Measurements from ENCODE around the gene CAP1. TPM values are rescaled to one million over a fixed set of nuclear protein-coding genes. Genes with fewer than 3 reads are reported as not detected.

The CAP1 gene
- total and polyA plus RNA-seq, 9 of the 15 experiments (the other 6 are each of a cell fraction or from before 2014, with no cell fraction given) = 230 to 658 (median 281) TPM

- TF ChIP-seq, protein P1, sequence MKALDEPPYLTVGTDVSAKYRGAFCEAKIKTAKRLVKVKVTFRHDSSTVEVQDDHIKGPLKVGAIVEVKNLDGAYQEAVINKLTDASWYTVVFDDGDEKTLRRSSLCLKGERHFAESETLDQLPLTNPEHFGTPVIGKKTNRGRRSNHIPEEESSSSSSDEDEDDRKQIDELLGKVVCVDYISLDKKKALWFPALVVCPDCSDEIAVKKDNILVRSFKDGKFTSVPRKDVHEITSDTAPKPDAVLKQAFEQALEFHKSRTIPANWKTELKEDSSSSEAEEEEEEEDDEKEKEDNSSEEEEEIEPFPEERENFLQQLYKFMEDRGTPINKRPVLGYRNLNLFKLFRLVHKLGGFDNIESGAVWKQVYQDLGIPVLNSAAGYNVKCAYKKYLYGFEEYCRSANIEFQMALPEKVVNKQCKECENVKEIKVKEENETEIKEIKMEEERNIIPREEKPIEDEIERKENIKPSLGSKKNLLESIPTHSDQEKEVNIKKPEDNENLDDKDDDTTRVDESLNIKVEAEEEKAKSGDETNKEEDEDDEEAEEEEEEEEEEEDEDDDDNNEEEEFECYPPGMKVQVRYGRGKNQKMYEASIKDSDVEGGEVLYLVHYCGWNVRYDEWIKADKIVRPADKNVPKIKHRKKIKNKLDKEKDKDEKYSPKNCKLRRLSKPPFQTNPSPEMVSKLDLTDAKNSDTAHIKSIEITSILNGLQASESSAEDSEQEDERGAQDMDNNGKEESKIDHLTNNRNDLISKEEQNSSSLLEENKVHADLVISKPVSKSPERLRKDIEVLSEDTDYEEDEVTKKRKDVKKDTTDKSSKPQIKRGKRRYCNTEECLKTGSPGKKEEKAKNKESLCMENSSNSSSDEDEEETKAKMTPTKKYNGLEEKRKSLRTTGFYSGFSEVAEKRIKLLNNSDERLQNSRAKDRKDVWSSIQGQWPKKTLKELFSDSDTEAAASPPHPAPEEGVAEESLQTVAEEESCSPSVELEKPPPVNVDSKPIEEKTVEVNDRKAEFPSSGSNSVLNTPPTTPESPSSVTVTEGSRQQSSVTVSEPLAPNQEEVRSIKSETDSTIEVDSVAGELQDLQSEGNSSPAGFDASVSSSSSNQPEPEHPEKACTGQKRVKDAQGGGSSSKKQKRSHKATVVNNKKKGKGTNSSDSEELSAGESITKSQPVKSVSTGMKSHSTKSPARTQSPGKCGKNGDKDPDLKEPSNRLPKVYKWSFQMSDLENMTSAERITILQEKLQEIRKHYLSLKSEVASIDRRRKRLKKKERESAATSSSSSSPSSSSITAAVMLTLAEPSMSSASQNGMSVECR (CRISPR knock-in tag; IDR thresholded peaks at IDR 0.05) = no peak
- TF ChIP-seq SPI1 (IDR thresholded peaks at IDR 0.05; ENCODE audit: borderline replicate concordance, low read depth, low read length) (no peak; the same call in 1 of the 2 replicates), MITF (IDR thresholded peaks at IDR 0.05) (no peak), E2F5 (CRISPR knock-in tag; IDR thresholded peaks at IDR 0.05) (no peak), RFX7 (CRISPR knock-in tag; IDR thresholded peaks at IDR 0.05) (no peak), KDM1A (IDR thresholded peaks at IDR 0.05) (peak in 1 of 2 experiments; percentile 32; a peak in 2 of 4 replicates), NFATC3 (IDR thresholded peaks at IDR 0.05) (no peak), RBM39 (optimal IDR thresholded peaks at IDR 0.05; ENCODE audit: low read depth, low read length) (no peak), SRF (CRISPR knock-in tag; IDR thresholded peaks at IDR 0.05) (peak in 1 of 2 experiments; percentile 24; a peak in 1 of 4 replicates), ELF2 (CRISPR knock-in tag; IDR thresholded peaks at IDR 0.05) (peak; percentile 63; the same call in 1 of the 2 replicates), ZBTB26 (CRISPR knock-in tag; IDR thresholded peaks at IDR 0.05) (no peak)
- TF ChIP-seq, protein P2, sequence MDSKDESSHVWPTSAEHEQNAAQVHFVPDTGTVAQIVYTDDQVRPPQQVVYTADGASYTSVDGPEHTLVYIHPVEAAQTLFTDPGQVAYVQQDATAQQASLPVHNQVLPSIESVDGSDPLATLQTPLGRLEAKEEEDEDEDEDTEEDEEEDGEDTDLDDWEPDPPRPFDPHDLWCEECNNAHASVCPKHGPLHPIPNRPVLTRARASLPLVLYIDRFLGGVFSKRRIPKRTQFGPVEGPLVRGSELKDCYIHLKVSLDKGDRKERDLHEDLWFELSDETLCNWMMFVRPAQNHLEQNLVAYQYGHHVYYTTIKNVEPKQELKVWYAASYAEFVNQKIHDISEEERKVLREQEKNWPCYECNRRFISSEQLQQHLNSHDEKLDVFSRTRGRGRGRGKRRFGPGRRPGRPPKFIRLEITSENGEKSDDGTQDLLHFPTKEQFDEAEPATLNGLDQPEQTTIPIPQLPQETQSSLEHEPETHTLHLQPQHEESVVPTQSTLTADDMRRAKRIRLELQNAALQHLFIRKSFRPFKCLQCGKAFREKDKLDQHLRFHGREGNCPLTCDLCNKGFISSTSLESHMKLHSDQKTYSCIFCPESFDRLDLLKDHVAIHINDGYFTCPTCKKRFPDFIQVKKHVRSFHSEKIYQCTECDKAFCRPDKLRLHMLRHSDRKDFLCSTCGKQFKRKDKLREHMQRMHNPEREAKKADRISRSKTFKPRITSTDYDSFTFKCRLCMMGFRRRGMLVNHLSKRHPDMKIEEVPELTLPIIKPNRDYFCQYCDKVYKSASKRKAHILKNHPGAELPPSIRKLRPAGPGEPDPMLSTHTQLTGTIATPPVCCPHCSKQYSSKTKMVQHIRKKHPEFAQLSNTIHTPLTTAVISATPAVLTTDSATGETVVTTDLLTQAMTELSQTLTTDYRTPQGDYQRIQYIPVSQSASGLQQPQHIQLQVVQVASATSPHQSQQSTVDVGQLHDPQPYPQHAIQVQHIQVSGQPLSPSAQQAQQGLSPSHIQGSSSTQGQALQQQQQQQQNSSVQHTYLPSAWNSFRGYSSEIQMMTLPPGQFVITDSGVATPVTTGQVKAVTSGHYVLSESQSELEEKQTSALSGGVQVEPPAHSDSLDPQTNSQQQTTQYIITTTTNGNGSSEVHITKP (IDR thresholded peaks at IDR 0.05; ENCODE audit: partially characterized antibody) = no peak
- TF ChIP-seq, protein P3, sequence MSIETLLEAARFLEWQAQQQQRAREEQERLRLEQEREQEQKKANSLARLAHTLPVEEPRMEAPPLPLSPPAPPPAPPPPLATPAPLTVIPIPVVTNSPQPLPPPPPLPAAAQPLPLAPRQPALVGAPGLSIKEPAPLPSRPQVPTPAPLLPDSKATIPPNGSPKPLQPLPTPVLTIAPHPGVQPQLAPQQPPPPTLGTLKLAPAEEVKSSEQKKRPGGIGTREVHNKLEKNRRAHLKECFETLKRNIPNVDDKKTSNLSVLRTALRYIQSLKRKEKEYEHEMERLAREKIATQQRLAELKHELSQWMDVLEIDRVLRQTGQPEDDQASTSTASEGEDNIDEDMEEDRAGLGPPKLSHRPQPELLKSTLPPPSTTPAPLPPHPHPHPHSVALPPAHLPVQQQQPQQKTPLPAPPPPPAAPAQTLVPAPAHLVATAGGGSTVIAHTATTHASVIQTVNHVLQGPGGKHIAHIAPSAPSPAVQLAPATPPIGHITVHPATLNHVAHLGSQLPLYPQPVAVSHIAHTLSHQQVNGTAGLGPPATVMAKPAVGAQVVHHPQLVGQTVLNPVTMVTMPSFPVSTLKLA (conservative IDR thresholded peaks at IDR 0.05) = peak in 1 of 2 experiments; percentile 36; a peak in 1 of 4 replicates
Measured at GRCh38 chr1:40059338-40059959, 18.9 kb downstream of the CAP1 start (continued).
